ENCODE results near the gene SPNS3.

Gene SPNS3

DNA sequence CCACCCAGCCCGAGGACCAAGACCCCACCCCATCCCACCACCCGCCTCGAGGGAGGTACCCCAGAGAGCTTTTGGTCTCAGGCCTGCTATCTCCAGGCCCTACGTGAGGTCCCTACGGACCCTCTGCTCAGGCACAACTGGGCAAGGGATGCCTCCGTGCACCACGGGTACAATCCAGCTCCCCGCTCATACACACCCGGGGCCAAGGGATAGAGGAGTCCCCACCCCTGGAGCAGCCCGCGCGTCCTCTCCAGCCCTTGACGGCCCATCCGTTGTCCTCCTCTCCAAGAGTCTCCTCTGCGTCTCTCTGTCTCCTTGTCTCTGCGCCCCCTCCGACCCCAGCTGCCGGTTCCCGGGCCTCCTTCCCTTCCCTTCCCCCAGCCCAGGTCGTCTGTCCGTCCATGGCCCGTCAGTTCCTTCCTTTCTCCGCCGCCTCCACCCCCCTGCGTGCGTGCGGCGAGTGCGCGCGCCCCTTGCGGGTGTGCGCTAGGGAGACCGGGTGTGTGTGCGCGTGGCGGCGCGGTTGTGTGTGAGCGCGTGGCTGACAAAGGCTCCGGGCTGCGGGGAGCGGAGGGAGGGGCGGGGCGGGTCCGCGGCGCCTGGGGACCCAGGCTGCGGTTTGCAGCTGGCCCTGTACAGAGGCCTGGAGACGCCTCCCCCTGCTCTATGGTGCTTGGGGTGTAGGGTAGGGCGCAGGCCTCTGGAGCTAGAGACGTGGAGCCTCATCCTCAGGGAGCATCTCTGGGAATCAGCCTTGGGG, 65.9 kb downstream of the SPNS3 start:
- TF ChIP-seq, protein P1, sequence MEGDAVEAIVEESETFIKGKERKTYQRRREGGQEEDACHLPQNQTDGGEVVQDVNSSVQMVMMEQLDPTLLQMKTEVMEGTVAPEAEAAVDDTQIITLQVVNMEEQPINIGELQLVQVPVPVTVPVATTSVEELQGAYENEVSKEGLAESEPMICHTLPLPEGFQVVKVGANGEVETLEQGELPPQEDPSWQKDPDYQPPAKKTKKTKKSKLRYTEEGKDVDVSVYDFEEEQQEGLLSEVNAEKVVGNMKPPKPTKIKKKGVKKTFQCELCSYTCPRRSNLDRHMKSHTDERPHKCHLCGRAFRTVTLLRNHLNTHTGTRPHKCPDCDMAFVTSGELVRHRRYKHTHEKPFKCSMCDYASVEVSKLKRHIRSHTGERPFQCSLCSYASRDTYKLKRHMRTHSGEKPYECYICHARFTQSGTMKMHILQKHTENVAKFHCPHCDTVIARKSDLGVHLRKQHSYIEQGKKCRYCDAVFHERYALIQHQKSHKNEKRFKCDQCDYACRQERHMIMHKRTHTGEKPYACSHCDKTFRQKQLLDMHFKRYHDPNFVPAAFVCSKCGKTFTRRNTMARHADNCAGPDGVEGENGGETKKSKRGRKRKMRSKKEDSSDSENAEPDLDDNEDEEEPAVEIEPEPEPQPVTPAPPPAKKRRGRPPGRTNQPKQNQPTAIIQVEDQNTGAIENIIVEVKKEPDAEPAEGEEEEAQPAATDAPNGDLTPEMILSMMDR (IDR thresholded peaks at IDR 0.05; ENCODE audit: control extremely low read depth, extremely low read depth, low read depth, missing control alignments) = no peak
- no peak for DNase-seq (ENCODE audit: extremely low spot score)
- ChIA-PET CTCF (no interaction called here), POLR2A (no interaction called here)

DNA sequence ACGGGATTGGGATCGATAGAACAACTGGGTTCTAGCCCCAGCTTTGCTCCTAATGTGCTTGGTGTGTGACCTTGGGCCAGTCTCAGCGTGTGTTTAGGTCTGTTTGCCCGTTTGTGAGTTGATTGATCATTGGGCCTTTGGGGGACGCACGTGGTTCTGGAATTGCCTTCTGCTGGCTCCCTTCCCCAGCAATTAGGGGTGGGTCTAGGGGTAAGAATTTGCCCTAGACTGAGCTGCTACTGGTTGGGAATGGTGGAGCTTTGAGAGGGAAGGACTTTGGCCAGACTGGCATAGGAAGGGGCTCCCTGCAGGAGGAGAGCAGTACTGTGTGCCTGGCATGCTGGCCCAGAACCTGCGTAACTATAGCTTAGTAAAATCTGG, 66.4 kb downstream of the SPNS3 start:
- POLR2A ChIA-PET = no interaction called here
- no peak for DNase-seq (ENCODE audit: extremely low spot score)
- TF ChIP-seq, protein P1 (IDR thresholded peaks at IDR 0.05; ENCODE audit: control extremely low read depth, extremely low read depth, low read depth, missing control alignments) = no peak
- CTCF ChIA-PET = no interaction called here

DNA sequence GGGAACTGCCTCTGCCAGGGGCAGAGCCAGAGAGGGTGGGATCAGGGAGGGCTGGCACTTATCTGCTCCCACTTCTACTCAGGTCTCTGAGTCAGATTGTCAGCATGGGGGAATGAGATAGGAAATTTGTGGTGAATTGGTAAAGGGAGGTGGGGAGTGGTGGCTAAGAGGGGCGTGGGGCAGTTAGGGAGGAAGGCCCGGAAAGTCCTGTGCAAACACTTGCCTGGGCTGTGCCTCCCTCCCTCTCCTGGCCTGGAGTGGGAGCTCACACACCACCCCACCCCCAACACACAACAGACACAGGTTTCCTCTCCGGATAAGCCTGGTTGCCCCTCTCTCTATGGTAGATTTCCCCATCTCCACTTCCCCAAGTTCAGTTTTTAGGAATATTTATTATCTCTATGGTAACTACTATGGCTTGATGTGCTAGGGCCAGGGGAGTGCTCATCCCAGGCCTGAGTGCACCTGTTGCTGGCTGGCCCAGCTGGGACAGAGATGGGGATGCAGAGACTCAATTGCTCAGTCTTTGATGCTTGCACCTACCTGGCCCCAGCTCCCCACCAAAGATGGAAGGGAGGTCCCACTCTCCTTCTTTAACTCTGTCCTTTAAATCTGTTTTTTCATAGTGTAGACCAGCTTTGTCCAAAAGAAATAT, 67.7 kb downstream of the SPNS3 start:
- DNase-seq (ENCODE audit: extremely low spot score) = no peak
- CTCF ChIA-PET = no interaction called here
- TF ChIP-seq, protein P1 (IDR thresholded peaks at IDR 0.05; ENCODE audit: control extremely low read depth, extremely low read depth, low read depth, missing control alignments) = no peak
- POLR2A ChIA-PET = no interaction called here

DNA sequence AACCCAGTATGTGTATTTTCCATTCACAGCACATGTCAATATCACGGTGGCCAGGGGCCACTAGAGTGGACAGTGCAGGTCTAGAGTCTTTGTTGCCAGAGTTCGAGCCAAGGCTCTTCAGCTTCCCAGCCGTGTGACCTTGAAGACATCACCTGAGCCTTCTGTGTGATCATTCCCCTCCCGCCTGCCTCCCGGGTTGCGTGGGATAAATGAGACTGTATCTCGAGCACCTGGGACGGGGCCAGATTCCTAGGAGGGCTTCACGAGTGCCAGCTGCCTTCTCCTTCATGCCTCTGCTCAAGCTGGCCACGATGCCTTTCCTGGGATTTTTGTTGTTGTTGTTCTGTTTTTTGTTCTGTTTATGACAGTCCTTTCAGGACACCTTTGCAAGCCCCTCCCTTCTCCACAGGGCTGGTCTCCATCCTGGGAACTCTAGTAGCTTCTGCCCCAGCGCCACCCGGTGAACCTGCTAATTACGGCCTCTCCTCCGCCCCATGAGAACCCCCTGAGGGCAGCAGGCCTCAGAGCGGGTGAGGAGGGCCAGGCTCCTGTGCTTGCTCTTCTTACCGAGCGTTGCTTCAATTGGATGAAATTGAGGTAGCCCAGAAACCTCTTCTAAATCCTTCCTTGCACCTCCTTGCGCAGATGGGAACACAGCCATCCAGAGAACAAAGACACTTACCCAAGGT, 68.9 kb downstream of the SPNS3 start:
- no peak for DNase-seq (ENCODE audit: extremely low spot score)
- TF ChIP-seq, protein P1 (IDR thresholded peaks at IDR 0.05; ENCODE audit: control extremely low read depth, extremely low read depth, low read depth, missing control alignments) = no peak
- ChIA-PET CTCF (no interaction called here), POLR2A (no interaction called here)

DNA sequence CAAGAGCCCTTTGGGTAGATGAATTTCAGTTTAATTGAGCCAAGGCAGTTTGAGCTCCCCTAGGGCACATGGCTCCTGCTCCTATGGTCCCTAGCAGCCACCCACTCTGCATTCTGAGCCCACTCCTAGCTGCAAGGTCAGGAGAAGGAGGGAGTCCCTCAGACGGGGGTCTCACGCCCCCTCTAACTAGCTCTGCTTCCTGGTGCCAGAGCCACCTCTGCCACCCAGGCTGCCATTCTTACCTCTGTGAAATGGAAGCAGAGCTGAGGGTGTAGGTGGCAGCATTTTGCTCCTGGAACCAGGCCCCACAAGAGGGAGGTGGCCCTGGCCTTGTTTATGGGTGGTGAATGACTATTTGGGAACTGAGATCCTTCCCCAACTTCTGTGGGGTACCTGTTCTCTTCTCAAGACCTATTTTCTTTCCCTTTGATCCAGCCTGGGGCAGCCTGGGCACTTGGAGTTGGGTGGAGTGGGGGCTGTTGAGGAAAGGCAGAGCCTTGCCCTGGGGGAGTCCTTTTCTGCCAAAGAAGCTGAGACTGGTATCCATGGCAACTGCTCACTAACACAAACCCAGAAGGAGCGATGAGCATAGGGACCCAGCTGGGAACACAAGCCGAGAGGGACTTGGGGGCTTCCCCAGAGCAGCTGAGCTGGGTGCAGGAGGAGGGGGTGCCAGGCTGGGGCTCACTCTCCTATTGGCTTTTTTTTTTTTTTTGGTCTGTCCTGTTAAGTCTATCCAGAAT, 69.7 kb downstream of the SPNS3 start:
- DNase-seq (ENCODE audit: extremely low spot score) = no peak
- ChIA-PET POLR2A (no interaction called here), CTCF (no interaction called here)
- TF ChIP-seq, protein P1 (IDR thresholded peaks at IDR 0.05; ENCODE audit: control extremely low read depth, extremely low read depth, low read depth, missing control alignments) = no peak

DNA sequence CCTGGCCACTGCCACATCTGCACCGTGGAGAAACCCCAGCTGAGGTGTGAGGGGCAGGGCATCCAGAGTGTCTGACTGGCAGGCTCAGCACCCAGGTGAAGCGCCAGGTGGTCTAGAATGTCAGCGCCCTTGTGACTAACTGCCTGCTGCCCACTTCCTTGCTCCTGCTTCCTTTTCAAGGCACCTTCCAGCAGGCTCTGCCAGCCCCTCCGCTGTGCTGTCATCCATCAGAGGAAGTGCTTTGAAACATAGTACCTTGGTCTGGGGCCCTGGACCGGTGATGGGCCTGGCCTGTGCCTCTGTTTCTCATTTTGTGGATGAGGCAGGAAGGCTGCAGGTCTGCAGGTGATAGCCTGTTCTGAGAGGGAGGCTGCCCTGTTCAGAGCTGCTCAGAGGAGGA, 70.4 kb downstream of the SPNS3 start:
- no peak for DNase-seq (ENCODE audit: extremely low spot score)
- TF ChIP-seq, protein P1 (IDR thresholded peaks at IDR 0.05; ENCODE audit: control extremely low read depth, extremely low read depth, low read depth, missing control alignments) = no peak
- CTCF ChIA-PET = interaction anchor here (1.1 to 1.3 kb wide), 2 partner anchors 10 to 21 kb away, joined by 3 to 4 read pairs; no protein-coding TSS in a partner anchor
- POLR2A ChIA-PET = interaction anchor here (0.6 kb wide), 1 partner anchor 71 kb away, joined by 4 read pairs; no protein-coding TSS in a partner anchor
